Activated CD8-positive, alpha-beta T cell treated with anti-CD3 and anti-CD28 coated beads for 36 hours (primary cell): ENCODE results near the gene ARTN. TPM values are rescaled to one million over a fixed set of nuclear protein-coding genes. Genes with fewer than 3 reads are reported as not detected.

Source experiments
- ATAC-seq: fragments of 200-7000 bp; cut with Tn5 transposase; one replicate; pipeline ENCODE4 v1.10.0; 2021; ENCODE audit warnings: mild to moderate bottlenecking, moderate library complexity
- CTCF ChIA-PET: fragments of 350-600 bp; sonication (Branson Sonifier 250); formaldehyde crosslinking; loops from one replicate; lab custom pipeline; 2021; ENCODE audit warnings: antibody characterized with exemption; lab: Charles Lee
- POLR2A ChIA-PET: fragments of 350-600 bp; sonication (Branson Sonifier 250); formaldehyde crosslinking; loops from one replicate; lab custom pipeline; 2021; ENCODE audit warnings: antibody characterized with exemption; lab: Charles Lee
- DNase-seq: peaks from one replicate; pipeline ENCODE4 v3.0.0-alpha.2; 2020
- H3K27ac Mint-ChIP-seq: one replicate; pipeline ENCODE4 v1.8.0; 2021; ENCODE audit warnings: mild to moderate bottlenecking, mixed read lengths
- H3K27me3 Mint-ChIP-seq: one replicate; pipeline ENCODE4 v1.8.0; 2021; ENCODE audit warnings: mixed read lengths
- H3K36me3 Mint-ChIP-seq: one replicate; pipeline ENCODE4 v1.8.0; 2021; ENCODE audit warnings: low read depth, mixed read lengths
- H3K4me1 Mint-ChIP-seq: one replicate; pipeline ENCODE4 v1.8.0; 2021; ENCODE audit warnings: low read depth, mixed read lengths
- H3K4me3 Mint-ChIP-seq: one replicate; pipeline ENCODE4 v1.8.0; 2021; ENCODE audit warnings: mild to moderate bottlenecking, moderate library complexity, mixed read lengths
- H3K9me3 Mint-ChIP-seq: one replicate; pipeline ENCODE4 v1.8.0; 2021; ENCODE audit warnings: mixed read lengths
- intact Hi-C: fragments of 100-400 bp; cut with micrococcal nuclease; formaldehyde crosslinking; loops from one replicate; pipeline ENCODE4 v1.10.0; 2022
- total RNA-seq, 2 experiments: library from RNA; stranded (reverse); gene quantifications; one replicate each; pipeline ENCODE4 v1.2.3, GENCODE V29; 2021
- TF ChIP-seq, protein P1 (sequence below): fragments of 200-600 bp; IDR thresholded peaks from one replicate; pipeline ENCODE4 v1.8.0; 2022; ENCODE audit warnings: antibody characterized with exemption, mild to moderate bottlenecking

Gene ARTN
- total RNA-seq, 2 experiments from 2014 or later = 0.36 to 0.68 TPM

DNA sequence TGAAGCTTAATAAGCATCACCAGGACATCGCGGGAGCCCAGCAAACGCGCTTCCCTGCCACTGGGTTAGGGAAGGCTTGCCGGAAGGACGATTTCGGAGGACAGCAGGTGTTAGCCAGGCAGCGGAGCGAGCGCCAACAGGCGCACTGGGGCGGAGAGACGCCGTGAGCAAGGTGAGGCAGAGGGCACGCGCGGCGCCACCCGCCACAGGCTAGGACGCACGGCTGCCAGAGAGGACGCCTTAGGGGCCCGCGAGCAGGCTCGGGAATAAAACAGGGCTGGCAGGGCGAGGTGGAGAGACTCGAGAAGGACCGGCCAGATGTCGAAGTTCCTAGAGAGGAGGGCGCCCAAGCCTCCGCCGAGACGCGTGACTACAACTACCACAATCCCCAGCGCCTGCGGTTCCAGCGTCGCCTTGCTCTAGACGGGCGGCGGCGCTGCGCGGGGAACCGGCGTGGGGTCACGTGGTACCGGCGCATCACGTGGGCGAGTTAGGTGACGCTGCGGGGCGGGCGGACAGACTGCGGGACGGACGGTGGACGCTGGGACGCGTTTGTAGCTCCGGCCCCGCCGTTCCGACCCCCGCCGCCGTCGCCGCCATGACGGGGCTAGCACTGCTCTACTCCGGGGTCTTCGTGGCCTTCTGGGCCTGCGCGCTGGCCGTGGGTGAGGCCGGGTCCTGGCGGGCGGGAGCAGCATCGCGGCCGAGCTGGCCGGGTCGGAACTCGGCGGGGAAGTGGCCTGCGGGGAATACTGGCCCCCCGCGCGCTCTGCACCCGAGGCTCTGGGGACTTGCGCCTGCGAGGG, 41.0 kb downstream of the ARTN start, which contains the start of gene ATP6V0B:
TSS of gene ATP6V0B (plus strand) at position 518 of the 806 bp plus-strand sequence. CDS start at position 599, 81 bp downstream.
- ChIA-PET CTCF (interaction anchor here (0.9 to 4.2 kb wide), 12 partner anchors 15 to 73 kb away, joined by 3 to 20 read pairs (median 5); partner anchors contain the start of gene IPO13), POLR2A (interaction anchor here (1.0 to 3.2 kb wide), 12 partner anchors 11 to 69 kb away, joined by 3 to 13 read pairs (median 5); partner anchors contain the start of genes CCDC24 and SLC6A9)
- Mint-ChIP-seq H3K27ac (peak within 1 kb of the TSS; percentile 90), H3K36me3 (peaks cover 48% of the 10 kb centered on the region), H3K27me3 (no peaks in the 10 kb centered on the region), H3K4me1 (peaks cover 48% of the 10 kb centered on the region), H3K9me3 (no peaks in the 10 kb centered on the region), H3K4me3 (peak within 1 kb of the TSS; percentile 90)
- ATAC-seq (peak; percentile 72), DNase-seq (peak; percentile 98)
- TF ChIP-seq, protein P1, sequence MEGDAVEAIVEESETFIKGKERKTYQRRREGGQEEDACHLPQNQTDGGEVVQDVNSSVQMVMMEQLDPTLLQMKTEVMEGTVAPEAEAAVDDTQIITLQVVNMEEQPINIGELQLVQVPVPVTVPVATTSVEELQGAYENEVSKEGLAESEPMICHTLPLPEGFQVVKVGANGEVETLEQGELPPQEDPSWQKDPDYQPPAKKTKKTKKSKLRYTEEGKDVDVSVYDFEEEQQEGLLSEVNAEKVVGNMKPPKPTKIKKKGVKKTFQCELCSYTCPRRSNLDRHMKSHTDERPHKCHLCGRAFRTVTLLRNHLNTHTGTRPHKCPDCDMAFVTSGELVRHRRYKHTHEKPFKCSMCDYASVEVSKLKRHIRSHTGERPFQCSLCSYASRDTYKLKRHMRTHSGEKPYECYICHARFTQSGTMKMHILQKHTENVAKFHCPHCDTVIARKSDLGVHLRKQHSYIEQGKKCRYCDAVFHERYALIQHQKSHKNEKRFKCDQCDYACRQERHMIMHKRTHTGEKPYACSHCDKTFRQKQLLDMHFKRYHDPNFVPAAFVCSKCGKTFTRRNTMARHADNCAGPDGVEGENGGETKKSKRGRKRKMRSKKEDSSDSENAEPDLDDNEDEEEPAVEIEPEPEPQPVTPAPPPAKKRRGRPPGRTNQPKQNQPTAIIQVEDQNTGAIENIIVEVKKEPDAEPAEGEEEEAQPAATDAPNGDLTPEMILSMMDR = no peak
- intact Hi-C loops = no loop called here

DNA sequence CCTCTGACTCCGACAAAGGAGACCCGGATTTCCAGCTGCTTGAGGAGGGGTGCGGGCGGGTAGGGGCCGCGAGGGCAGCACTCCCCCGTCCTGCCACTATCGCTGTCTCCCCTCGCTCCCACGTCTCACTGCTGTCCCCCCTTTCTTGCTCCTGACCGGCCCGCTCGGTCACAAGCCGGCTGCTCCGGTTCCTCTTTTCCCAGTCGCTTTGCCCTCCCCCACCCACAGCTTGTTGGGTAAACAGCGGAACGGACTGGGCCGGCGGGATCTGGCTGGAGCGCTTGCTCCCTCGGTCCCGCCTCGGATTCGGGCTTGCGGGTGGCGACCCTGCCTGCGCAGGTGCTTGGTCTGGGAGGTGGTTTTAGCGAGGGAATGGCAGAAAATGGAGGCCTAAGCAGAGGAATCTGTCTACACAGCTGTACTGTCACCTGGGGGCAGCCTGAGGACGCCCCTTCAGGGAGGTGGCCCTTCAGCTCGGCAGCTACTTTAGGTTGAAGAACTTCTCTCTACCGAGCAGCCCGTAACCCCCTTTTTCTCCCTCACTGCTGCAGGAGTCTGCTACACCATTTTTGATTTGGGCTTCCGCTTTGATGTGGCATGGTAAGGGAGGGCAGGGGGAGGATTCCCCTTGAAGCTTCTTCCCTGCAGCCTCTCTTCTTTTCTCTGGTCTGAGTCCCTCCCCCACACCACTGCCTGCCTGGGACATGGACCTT, 41.8 kb downstream of the ARTN start:
- peak overlapping the region; percentile 79 for H3K27ac Mint-ChIP-seq
- peak; percentile 10 for ATAC-seq
- CTCF ChIA-PET = interaction anchor here (0.9 to 4.2 kb wide), 12 partner anchors 15 to 73 kb away, joined by 3 to 20 read pairs (median 5); partner anchors contain the start of gene IPO13
- TF ChIP-seq, protein P1 = no peak
- intact Hi-C loops = no loop called here
- POLR2A ChIA-PET = interaction anchor here (1.0 to 3.2 kb wide), 11 partner anchors 10 to 68 kb away, joined by 3 to 13 read pairs (median 6); partner anchors contain the start of genes CCDC24 and SLC6A9
- peaks cover 51% of the 10 kb centered on the region for H3K36me3 Mint-ChIP-seq
- H3K4me3 Mint-ChIP-seq = peak overlapping the region; percentile 90
- H3K9me3 Mint-ChIP-seq = no peaks in the 10 kb centered on the region
- no peaks in the 10 kb centered on the region for H3K27me3 Mint-ChIP-seq
- peaks cover 50% of the 10 kb centered on the region for H3K4me1 Mint-ChIP-seq
- peak; percentile 43 for DNase-seq

DNA sequence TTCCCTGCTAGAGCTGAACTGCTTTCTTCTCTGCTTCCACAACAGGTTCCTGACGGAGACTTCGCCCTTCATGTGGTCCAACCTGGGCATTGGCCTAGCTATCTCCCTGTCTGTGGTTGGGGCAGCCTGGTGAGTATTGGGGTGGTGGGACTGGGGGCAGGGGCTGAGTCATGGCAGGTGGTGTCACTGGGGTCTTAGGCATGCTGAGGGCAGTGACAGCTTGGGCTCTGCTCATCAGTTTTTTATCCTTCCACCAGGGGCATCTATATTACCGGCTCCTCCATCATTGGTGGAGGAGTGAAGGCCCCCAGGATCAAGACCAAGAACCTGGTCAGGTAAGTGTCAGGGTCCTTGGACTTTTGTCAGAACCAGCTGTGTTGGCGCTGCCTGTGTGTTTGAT, 42.4 kb downstream of the ARTN start:
- POLR2A ChIA-PET = interaction anchor here (1.4 to 3.2 kb wide), 4 partner anchors 12 to 55 kb away, joined by 4 to 13 read pairs (median 9); partner anchors contain the start of genes CCDC24 and SLC6A9

DNA sequence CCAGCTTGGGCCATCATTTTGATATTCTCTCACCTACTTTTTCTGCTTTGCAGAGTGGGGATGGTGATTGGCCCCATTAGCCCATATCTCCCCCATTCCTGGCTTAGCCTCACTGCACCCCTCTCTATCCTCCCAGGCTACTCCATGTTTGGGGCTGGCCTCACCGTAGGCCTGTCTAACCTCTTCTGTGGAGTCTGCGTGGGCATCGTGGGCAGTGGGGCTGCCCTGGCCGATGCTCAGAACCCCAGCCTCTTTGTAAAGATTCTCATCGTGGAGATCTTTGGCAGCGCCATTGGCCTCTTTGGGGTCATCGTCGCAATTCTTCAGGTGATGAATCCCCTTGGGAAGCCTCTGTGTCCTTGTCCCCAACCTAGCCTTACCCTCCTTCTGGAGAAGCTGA, 43.3 kb downstream of the ARTN start:
- intact Hi-C loops = no loop called here
- Mint-ChIP-seq H3K27ac (no peak overlapping the region), H3K4me3 (peak overlapping the region; percentile 90), H3K27me3 (no peaks in the 10 kb centered on the region), H3K9me3 (no peaks in the 10 kb centered on the region), H3K4me1 (peaks cover 47% of the 10 kb centered on the region), H3K36me3 (peaks cover 53% of the 10 kb centered on the region)
- no peak for DNase-seq
- TF ChIP-seq, protein P1 = no peak
- ChIA-PET POLR2A (interaction anchor here (1.3 kb wide), 1 partner anchor 10 kb away, joined by 3 read pairs; no protein-coding TSS in a partner anchor), CTCF (interaction anchor here (1.4 to 4.2 kb wide), 5 partner anchors 13 to 71 kb away, joined by 3 to 20 read pairs (median 7); no protein-coding TSS in a partner anchor)
- no peak for ATAC-seq

More for the DNA sequence above, 42.4 kb downstream of the ARTN start:
- Mint-ChIP-seq H3K4me1 (peaks cover 50% of the 10 kb centered on the region), H3K4me3 (peak overlapping the region; percentile 90), H3K36me3 (peaks cover 55% of the 10 kb centered on the region), H3K27ac (peak overlapping the region; percentile 79), H3K9me3 (no peaks in the 10 kb centered on the region), H3K27me3 (no peaks in the 10 kb centered on the region)
- DNase-seq (peak; percentile 15), ATAC-seq (no peak)
- TF ChIP-seq, protein P1 = no peak
- intact Hi-C loops = no loop called here
- CTCF ChIA-PET = interaction anchor here (1.2 to 4.2 kb wide), 10 partner anchors 14 to 72 kb away, joined by 3 to 20 read pairs (median 5); partner anchors contain the start of gene IPO13
